ENCODE measurements around the gene TRMT2A.

Gene TRMT2A

DNA sequence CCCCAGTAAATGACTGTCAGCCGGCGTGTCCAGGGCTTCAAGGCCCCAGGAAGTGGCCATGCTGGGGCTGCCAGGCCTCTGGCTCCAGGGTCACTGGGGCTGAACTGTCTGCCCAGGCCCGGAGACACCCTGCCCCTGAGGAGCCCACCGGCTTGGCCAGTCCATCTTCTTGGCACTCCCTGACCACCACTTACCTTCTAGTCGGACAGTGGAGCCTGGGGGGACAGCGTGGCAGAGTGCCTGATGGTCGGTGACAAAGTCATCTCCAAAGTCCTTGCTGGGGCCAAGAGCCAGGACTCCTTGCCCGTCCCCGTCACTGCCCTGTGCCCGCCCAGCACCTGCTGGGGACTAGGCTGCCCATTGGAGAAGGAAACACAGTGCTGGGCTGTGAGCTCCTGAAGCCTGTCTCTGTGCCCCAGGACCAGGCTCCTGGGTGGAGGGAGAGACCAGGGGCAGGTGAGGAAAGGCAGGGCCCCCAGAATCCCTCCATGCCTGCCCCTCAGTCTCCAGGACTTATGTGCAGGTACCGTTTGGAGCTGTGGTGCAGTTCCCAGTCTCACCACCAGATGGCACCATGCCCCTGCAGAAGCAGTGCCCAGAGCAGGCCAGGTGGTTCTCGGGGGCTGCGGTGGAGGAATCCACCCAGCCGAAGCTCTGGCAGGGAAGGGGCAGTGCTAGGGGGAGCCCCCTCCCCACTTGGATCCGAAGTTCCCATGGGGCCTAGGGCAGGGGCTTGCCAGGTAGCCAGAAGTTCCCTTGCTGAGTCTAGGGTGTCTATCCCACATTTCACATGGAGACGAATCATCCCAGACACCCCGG lies 39.8 kb upstream of the TRMT2A start:
- Histone ChIP-seq H3K79me2 (no peaks in the 10 kb centered on the region), H3K9me3 (ENCODE audit: control insufficient read depth, low read length) (no peaks in the 10 kb centered on the region), H3K4me2 (ENCODE audit: low read length) (no peak overlapping the region), H2AFZ (no peak overlapping the region), H3K9ac (no peak overlapping the region), H3K4me1 (no peaks in the 10 kb centered on the region), H3K4me3 (ENCODE audit: low read depth, low read length) (no peak overlapping the region), H3K27me3 (ENCODE audit: control insufficient read depth, insufficient read depth, low read length) (no peaks in the 10 kb centered on the region), H3K27ac (no peak overlapping the region), H3K36me3 (ENCODE audit: control insufficient read depth, insufficient read depth, low read length) (no peaks in the 10 kb centered on the region)
- TF ChIP-seq, protein P1, sequence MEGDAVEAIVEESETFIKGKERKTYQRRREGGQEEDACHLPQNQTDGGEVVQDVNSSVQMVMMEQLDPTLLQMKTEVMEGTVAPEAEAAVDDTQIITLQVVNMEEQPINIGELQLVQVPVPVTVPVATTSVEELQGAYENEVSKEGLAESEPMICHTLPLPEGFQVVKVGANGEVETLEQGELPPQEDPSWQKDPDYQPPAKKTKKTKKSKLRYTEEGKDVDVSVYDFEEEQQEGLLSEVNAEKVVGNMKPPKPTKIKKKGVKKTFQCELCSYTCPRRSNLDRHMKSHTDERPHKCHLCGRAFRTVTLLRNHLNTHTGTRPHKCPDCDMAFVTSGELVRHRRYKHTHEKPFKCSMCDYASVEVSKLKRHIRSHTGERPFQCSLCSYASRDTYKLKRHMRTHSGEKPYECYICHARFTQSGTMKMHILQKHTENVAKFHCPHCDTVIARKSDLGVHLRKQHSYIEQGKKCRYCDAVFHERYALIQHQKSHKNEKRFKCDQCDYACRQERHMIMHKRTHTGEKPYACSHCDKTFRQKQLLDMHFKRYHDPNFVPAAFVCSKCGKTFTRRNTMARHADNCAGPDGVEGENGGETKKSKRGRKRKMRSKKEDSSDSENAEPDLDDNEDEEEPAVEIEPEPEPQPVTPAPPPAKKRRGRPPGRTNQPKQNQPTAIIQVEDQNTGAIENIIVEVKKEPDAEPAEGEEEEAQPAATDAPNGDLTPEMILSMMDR (IDR thresholded peaks at IDR 0.05): peak; percentile 95

DNA sequence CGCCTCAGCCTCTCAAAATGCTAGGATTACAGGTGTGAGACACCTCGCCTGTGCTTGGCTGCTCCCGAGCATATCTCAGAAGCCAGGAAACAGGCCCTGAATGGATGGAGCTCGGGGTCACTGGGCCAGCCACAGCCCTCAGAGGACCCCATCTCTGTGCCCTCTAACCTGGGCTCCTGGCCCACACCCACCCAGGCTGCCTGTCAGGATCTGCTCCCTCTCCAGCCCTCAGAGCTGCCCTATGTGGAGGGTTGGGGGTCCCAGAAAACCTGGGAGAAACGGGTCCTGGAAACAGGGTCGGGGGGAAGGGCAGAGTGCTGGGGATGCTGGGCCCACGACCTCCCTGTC lies 39.0 kb upstream of the TRMT2A start:
- Histone ChIP-seq H3K9me3 (ENCODE audit: control insufficient read depth, low read length) (no peaks in the 10 kb centered on the region), H3K9ac (no peak overlapping the region), H2AFZ (no peak overlapping the region), H3K36me3 (ENCODE audit: control insufficient read depth, insufficient read depth, low read length) (no peaks in the 10 kb centered on the region), H3K27me3 (ENCODE audit: control insufficient read depth, insufficient read depth, low read length) (no peaks in the 10 kb centered on the region), H3K4me2 (ENCODE audit: low read length) (no peak overlapping the region), H3K79me2 (no peaks in the 10 kb centered on the region), H3K4me1 (no peaks in the 10 kb centered on the region), H3K4me3 (ENCODE audit: low read depth, low read length) (no peak overlapping the region), H3K27ac (no peak overlapping the region)
- TF ChIP-seq, protein P1 (IDR thresholded peaks at IDR 0.05): no peak

DNA sequence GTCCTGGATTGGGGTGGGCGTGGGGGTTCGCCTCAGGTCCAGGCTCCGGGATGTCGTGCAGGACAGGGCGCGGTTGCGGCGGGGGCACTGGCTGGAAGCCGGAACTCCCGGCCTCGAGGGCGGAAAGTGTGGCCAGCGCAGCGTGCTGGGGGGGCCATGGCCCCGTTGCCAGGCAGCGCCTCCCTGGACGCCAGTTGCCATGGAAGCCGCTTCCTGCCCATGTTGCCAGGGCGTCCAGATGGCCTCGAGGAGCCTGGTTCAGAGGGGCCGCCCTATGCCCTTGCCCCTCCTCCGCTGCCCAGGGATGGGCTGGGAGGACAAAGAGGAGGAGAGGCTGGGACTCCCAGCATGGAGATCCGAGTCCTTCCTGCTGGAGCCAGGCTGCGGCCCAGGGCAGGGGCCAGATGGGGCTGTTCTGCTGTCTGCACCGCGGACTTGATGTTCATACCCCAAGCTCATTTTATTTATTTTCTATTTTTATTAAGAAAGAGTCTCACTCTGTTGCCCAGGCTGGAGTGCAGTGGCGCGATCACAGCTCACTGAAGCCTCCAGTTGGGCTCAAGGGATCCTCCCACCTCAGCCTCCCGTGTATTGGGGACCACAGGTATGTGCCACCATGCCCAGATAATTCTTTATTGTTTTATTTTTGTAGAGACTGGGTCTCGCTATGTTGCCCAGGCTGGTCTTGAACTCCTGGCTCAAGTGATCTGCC lies 38.5 kb upstream of the TRMT2A start:
- Histone ChIP-seq H2AFZ (no peak overlapping the region), H3K36me3 (ENCODE audit: control insufficient read depth, insufficient read depth, low read length) (no peaks in the 10 kb centered on the region), H3K79me2 (no peaks in the 10 kb centered on the region), H3K9me3 (ENCODE audit: control insufficient read depth, low read length) (no peaks in the 10 kb centered on the region), H3K4me3 (ENCODE audit: low read depth, low read length) (no peak overlapping the region), H3K27ac (no peak overlapping the region), H3K4me1 (no peaks in the 10 kb centered on the region), H3K9ac (no peak overlapping the region), H3K27me3 (ENCODE audit: control insufficient read depth, insufficient read depth, low read length) (no peaks in the 10 kb centered on the region), H3K4me2 (ENCODE audit: low read length) (no peak overlapping the region)
- TF ChIP-seq, protein P1 (IDR thresholded peaks at IDR 0.05): no peak

DNA sequence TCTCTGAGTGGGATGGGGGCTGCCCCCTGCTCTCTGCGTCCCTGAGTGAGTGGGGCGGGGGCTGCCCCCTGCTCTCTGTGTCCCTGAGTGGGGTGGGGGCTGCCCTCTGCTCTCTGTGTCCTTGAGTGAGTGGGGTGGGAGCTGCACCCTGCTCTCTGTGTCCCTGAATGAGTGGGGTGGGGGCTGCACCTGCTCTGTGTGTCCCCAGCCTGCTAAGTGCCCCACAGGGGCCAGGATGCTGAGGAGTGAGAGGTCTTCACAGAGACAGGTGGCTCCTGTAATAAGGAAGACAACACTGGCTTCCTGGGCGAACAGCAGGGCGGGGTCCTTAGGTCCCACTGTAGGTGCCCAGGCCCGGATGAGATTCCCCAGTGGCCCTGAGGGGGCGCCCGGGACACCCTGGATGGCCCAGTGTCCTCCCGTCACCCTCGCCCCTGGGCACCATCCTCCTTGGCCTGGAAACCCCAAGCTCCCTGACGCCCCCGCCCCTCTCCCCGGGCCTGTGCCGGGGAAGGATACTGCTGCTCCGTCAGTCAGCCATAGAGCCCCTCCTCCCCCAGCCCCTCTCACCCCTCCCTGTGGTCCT lies 37.7 kb upstream of the TRMT2A start:
- no peaks in the 10 kb centered on the region for H3K27me3 ChIP-seq (ENCODE audit: control insufficient read depth, insufficient read depth, low read length)

More for the DNA sequence above, 37.7 kb upstream of the TRMT2A start:
- H3K4me1 ChIP-seq: no peaks in the 10 kb centered on the region
- H3K9me3 ChIP-seq (ENCODE audit: control insufficient read depth, low read length): no peaks in the 10 kb centered on the region
- H3K36me3 ChIP-seq (ENCODE audit: control insufficient read depth, insufficient read depth, low read length): no peaks in the 10 kb centered on the region
- H3K4me2 ChIP-seq (ENCODE audit: low read length): no peak overlapping the region
- H3K4me3 ChIP-seq (ENCODE audit: low read depth, low read length): no peak overlapping the region
- H3K79me2 ChIP-seq: no peaks in the 10 kb centered on the region
- no peak overlapping the region for H2AFZ ChIP-seq
- TF ChIP-seq, protein P1 (IDR thresholded peaks at IDR 0.05): no peak
- no peak overlapping the region for H3K9ac ChIP-seq
- no peak overlapping the region for H3K27ac ChIP-seq

Data from parathyroid adenoma (tissue), 2 donors.